Muscle layer of duodenum (tissue), 2 donors: ENCODE results near the gene PCED1B.

Experiments used
- H3K27ac ChIP-seq: one replicate; pipeline ENCODE4 v1.7.0; 2013; ENCODE audit warnings: mild to moderate bottlenecking, low read length
- H3K27me3 ChIP-seq: one replicate; pipeline ENCODE4 v1.7.0; 2013; ENCODE audit warnings: low read depth, mild to moderate bottlenecking, control low read depth, low read length
- H3K36me3 ChIP-seq, 2 donors: one replicate each; pipeline ENCODE4 v1.7.0; 2013; ENCODE audit warnings: low read length in 2 of 2, control low read depth in 1 of 2, mild to moderate bottlenecking in 1 of 2; ENCODE audit not compliant: insufficient read depth in 2 of 2, control insufficient read depth in 1 of 2
- H3K4me1 ChIP-seq, 2 donors: one replicate each; pipeline ENCODE4 v1.7.0; 2013; ENCODE audit warnings: low read length in 2 of 2, mild to moderate bottlenecking in 2 of 2, control low read depth in 1 of 2, moderate library complexity in 1 of 2; ENCODE audit not compliant: insufficient read depth in 2 of 2, control insufficient read depth in 1 of 2
- H3K4me3 ChIP-seq, 2 donors: one replicate each; pipeline ENCODE4 v1.7.0; 2013; ENCODE audit warnings: low read length in 2 of 2, low read depth in 1 of 2, mild to moderate bottlenecking in 1 of 2
- H3K9me3 ChIP-seq, 2 donors: one replicate each; pipeline ENCODE4 v1.7.0; 2013; ENCODE audit warnings: low read length in 2 of 2, control low read depth in 1 of 2, mild to moderate bottlenecking in 1 of 2; ENCODE audit not compliant: control insufficient read depth in 1 of 2
- donor health status: healthy.

The PCED1B gene

DNA sequence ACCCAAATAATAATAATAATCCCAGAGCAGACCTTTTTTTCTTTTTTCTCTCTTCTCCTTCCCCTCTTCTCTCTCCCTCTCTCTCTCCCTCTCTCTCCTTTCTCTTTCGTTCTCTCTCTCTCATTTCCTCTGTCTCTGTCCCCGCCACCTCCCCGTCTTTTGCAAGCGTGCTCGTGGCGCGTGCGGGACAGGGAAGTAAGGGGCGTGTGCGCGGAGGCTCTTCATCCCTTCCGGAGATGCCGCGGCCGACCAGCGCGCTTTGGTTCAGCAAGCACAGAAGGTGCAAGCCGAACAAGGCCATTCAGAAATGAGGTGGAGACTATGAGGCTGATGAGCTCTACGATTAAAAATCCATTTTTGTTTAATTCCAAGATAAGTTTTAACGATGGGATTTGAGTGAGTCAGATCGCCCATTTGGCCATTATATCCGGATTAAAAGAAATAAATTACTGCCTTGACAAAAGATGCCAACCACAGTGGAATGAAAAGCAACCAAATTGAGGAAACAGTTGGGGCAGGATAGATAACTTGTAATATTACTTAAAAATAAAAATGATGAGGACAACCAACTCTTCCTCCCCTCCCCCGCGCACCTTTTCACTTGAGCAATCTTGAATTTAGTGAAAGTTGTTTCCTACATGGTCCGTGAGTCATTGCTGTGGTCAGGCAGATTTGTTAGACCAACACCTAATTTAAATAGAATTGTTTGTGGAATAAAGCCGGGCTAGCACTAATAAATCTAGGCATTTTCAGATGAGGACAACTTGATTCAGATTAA, 1.5 kb downstream of the PCED1B start:
- H3K27ac ChIP-seq = peak overlapping the region; percentile 93
- H3K4me1 ChIP-seq = peaks cover 4 to 12% of the 10 kb centered on the region in 2 donors
- H3K4me3 ChIP-seq = peak overlapping the region; percentile 82 to 91
- H3K27me3 ChIP-seq = no peaks in the 10 kb centered on the region
- no peaks in the 10 kb centered on the region for H3K36me3 ChIP-seq
- no peaks in the 10 kb centered on the region for H3K9me3 ChIP-seq

- H3K4me1 ChIP-seq = peaks cover 4 to 20% of the 10 kb centered on the region in 2 donors
- peak overlapping the region; percentile 7 for H3K27ac ChIP-seq
- H3K9me3 ChIP-seq = no peaks in the 10 kb centered on the region
Observed at GRCh38 chr12:47082283-47082682, 2.9 kb downstream of the PCED1B start.

DNA sequence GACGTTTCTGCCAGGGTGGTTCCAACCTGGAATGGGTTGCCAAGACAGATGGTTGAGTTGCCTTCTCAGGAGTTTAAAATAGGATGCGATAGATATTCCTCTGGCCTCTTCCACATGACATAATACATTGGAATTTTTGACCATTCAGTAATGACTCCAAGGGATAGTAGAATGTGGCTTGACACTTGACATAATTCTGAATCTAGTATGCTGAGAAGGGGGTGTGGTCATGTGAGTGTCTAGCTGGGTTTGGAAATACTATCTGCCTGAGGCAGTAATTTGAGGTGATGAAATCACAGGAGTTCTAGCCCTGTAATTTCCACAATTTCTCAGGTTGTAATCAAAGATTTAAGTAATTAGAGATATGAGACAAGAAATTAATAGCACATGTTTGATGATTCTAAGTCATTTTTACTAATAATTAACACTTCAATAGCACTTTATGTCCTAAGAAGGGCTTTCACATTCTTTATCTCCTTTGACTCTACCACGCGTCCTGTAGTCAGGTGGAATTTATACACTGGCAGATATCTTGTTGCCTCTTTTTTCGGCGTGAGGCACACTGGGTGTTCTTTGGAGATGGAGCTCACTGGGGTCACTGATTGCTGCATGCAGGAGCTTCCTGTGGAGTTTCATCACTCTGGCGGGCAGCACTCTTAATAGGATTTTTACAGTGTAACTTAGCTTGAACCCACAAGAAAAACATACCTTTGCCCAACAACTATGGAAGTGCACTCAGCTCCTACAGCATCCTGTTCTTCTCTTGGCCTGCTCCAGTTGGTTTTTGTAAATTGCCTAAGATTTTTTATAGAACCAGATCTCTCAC, 3.6 kb downstream of the PCED1B start:
- Histone ChIP-seq H3K4me1 (peaks cover 4 to 20% of the 10 kb centered on the region in 2 donors), H3K27me3 (no peaks in the 10 kb centered on the region), H3K36me3 (no peaks in the 10 kb centered on the region), H3K9me3 (no peaks in the 10 kb centered on the region), H3K27ac (no peak overlapping the region), H3K4me3 (no peak overlapping the region)

More at GRCh38 chr12:47082283-47082682, 2.9 kb downstream of the PCED1B start:
- Histone ChIP-seq H3K36me3 (no peaks in the 10 kb centered on the region), H3K27me3 (no peaks in the 10 kb centered on the region), H3K4me3 (no peak overlapping the region)

DNA sequence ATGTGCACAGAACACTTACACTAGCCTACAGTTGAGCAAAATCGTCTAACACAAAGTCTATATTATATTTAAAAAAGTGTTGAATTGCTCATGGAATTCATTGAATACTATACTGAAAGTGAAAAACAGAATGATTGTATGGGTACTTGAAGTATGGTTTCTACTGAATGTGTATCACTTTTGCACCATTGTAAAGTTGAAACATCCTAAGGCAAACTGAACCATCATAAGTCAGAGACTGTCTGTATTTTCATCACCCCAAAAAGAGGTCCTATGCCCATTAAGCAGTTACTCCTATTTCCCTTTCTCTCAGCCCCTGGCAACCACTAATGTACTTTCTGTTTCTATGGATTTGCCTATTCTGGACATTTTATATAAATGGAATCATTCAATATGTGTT, 4.8 kb downstream of the PCED1B start:
- no peaks in the 10 kb centered on the region for H3K9me3 ChIP-seq
- H3K4me3 ChIP-seq = no peak overlapping the region
- H3K27ac ChIP-seq = no peak overlapping the region
- no peaks in the 10 kb centered on the region for H3K27me3 ChIP-seq
- peaks cover 4 to 28% of the 10 kb centered on the region in 2 donors for H3K4me1 ChIP-seq
- H3K36me3 ChIP-seq = no peaks in the 10 kb centered on the region

GRCh38 chr12:47085815-47086252, 6.4 kb downstream of the PCED1B start:
- Histone ChIP-seq H3K27ac (peak overlapping the region; percentile 14), H3K9me3 (no peaks in the 10 kb centered on the region), H3K4me3 (no peak overlapping the region), H3K4me1 (peaks cover 4 to 28% of the 10 kb centered on the region in 2 donors), H3K36me3 (no peaks in the 10 kb centered on the region), H3K27me3 (no peaks in the 10 kb centered on the region)

DNA sequence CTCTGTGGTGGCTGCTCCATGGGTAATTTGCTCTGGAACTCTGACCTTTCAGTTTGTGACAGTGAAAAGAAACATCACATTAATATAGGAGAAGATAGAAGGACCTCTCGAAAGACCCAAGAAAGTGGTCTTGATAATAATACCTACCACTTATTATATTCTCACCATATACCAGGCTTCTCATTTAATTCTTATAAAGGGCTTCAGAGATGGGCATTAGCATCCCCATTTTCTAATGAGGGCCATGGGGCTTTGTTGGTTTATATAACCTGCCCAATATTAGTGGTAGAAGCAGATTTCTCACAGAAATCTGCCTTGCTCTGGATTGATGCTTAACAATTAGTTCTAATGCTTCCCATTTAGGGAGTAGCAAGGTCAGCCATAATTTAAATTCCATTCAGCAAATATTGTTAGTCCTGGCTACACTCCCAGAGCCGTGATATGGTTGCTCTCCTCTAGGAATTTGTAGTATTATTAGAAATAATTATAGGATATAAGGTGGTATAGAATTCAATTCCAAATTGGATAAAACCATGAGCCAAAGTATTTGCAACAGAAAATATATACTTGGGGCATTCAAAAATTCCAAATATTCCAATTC, 7.8 kb downstream of the PCED1B start:
- H3K27ac ChIP-seq = peak overlapping the region; percentile 54
- H3K4me1 ChIP-seq = peaks cover 4 to 28% of the 10 kb centered on the region in 2 donors
- no peaks in the 10 kb centered on the region for H3K9me3 ChIP-seq
- H3K36me3 ChIP-seq = no peaks in the 10 kb centered on the region
- H3K4me3 ChIP-seq = no peak overlapping the region
- H3K27me3 ChIP-seq = no peaks in the 10 kb centered on the region

DNA sequence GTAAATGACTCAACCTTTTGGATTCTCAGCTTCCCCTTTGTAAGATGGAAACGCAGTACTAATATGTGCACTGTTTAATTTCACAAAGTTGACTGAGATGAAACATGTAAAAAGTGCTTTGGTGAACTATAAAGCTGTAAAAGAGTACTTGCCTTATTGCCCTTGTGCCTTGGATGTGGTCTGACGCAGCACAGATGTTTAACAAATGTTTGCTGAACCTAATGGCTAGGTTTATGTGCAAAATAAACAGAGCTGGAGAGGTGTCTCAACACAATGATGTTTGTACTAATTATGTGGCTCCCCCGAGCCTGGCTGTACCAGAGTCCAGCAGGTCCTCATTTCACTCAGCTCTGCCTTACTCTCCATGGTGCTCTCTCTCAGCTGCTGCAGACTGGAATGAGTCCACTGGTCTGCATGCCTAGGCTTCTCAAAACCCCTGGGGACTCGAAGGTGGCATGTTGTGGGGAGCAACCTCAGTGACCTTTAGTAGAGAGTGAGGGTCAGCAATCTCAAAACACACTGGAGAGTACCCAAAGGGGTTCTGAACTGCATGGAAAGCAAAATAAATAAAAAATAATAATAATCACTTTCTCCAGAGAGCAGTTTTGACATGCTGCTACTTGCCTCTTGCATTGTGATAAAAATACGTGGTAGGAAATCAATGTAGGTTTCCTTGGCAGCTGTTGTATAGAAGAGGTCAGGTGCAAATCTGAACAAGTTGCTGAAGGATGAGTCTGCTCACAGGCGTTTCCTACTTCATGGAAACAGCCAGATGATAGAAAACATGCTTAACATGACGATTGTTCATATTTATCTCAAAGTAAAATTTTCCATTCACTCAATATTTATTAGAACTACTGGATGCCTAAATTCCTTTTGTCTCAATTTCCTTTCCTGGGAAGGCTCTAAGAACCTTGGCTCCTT, 8.9 kb downstream of the PCED1B start:
- Histone ChIP-seq H3K27ac (peak overlapping the region; percentile 72), H3K27me3 (no peaks in the 10 kb centered on the region), H3K36me3 (no peaks in the 10 kb centered on the region), H3K4me1 (peaks cover 4 to 28% of the 10 kb centered on the region in 2 donors), H3K4me3 (peak overlapping the region in 1 of 2 donors; percentile 19), H3K9me3 (no peaks in the 10 kb centered on the region)

GRCh38 chr12:47091009-47091408, 11.6 kb downstream of the PCED1B start:
- no peak overlapping the region for H3K27ac ChIP-seq
- no peaks in the 10 kb centered on the region for H3K27me3 ChIP-seq
- peaks cover 0 to 19% of the 10 kb centered on the region in 2 donors for H3K4me1 ChIP-seq

DNA sequence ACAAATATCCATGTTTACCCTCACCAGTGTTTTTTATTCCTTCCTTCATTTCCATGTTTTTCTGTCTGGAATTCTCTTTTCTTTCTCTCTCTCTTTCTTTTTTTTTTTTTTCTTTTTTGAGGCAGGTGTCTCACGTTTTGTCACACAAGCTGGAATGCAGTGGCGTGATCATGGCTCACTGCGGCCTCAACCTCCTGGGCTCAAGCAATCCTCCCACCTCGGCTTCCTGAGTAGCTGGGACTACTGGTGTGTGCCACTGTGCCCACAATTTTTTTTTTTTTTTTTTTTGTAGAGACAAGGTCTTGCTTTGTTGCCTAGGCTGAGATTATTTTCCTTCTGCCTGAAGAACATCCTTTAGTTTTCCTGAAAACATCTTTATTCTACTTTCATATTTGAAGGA, 15.4 kb downstream of the PCED1B start:
- no peak overlapping the region for H3K4me3 ChIP-seq
- H3K4me1 ChIP-seq = peaks cover 0 to 7% of the 10 kb centered on the region in 2 donors
- no peaks in the 10 kb centered on the region for H3K9me3 ChIP-seq
- no peak overlapping the region for H3K27ac ChIP-seq
- H3K27me3 ChIP-seq = no peaks in the 10 kb centered on the region
- H3K36me3 ChIP-seq = no peaks in the 10 kb centered on the region

More at GRCh38 chr12:47091009-47091408, 11.6 kb downstream of the PCED1B start:
- Histone ChIP-seq H3K9me3 (no peaks in the 10 kb centered on the region), H3K36me3 (no peaks in the 10 kb centered on the region), H3K4me3 (no peak overlapping the region)

GRCh38 chr12:47095446-47096236, 16.2 kb downstream of the PCED1B start:
- H3K27ac ChIP-seq = no peak overlapping the region
- no peaks in the 10 kb centered on the region for H3K27me3 ChIP-seq
- no peaks in the 10 kb centered on the region for H3K9me3 ChIP-seq
- H3K4me3 ChIP-seq = no peak overlapping the region
- H3K36me3 ChIP-seq = no peaks in the 10 kb centered on the region
- H3K4me1 ChIP-seq = peaks cover 0 to 7% of the 10 kb centered on the region in 2 donors
